NAMALWA (cell line): ENCODE data around the gene SNX25.
A peak's percentile ranks its signal among the peaks of the same experiment; 100 is the strongest.
"Not testable (repeated sequence)": the region's sequence is repeated elsewhere in the genome, so short reads cannot be mapped to it uniquely, and the experiment has no call there.

Experiments used
- DNase-seq: peaks from one replicate; pipeline ENCODE4 v3.0.0-alpha.2; 2015; ENCODE audit warnings: low spot score

SNX25 gene

DNA sequence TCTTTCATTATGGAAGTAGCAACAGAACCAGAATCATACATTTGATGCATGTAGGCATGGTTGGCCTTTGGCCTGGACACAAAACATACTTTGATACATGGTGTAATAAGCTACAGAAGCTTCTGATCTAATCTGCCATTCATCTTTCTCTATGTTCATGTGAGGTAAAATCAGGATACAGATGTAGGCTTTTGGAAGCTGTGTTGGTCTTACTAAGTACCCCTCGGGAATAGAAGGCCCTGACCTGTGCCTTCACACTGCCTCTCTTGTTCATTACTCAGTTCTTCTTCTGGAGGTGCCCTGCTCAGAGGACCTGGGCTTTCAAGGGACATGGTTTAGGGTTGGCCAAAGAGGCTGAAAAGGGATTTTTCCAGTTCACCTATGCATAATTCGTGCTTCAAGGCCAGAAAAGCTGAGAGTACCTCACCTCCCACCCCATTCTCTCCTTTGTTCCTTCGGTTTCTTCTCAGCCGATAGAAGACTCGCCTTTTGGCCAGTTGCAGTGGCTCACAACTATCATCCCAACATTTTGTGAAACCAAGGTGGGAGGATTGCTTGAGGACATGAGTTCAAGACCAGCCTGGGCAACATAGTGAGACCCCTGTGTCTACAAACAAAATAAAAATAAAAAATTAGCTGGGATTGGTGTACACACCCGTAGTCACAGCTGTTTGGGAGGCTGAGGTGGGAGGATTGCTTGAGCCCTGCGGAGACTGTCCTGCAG lies 25.9 kb downstream of the SNX25 start:
- DNase-seq: no peak

DNA sequence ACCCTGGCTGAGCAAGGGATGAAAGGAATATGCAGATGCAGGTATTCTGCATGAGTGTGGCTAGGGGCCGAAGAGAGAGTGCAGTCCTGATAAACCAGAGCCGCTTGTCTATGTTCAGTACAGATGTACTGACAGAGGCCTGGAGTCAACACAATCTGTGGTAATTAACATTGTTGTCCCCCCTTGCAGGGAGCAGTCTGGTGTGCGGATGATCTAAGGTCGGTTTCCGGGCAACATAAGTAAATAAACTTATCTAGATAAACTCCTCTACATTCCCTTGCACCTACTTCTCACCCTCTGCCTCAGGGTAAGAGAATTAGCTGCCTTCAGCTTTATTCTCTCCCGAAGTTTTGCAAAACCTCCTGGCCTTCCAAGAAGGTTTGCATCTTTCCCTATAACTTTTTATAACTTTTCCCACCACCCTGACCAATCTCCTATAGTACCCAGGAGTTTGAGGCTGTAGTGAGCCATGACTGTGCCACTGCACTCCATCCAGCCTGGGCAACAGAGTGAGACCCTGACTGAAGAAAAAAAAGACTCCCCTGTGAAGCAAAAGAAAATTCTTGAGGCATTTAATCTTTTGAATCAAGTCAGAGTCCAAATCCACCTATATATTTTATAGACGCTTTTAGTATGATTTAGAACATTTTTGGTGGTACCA lies 26.6 kb downstream of the SNX25 start:
- no peak for DNase-seq

DNA sequence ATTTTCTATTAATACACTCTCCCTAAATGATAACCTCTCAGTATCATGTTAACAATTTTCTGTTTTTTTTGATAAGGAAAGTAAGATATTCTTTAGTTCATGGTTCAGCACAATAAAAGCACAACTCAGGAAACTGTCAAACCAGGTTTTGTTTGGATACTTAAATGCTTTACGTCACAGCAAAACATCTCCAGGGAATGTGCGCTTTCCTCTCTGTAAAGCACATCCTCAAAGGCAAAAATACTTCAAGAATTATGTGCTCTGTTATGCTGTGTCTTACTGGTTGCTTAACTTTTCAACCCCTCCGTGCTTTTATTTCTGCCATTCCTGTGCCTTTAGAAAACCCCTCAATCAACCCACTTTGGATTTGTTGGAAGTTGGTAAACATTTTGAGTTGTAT lies 27.8 kb downstream of the SNX25 start:
- no peak for DNase-seq

DNA sequence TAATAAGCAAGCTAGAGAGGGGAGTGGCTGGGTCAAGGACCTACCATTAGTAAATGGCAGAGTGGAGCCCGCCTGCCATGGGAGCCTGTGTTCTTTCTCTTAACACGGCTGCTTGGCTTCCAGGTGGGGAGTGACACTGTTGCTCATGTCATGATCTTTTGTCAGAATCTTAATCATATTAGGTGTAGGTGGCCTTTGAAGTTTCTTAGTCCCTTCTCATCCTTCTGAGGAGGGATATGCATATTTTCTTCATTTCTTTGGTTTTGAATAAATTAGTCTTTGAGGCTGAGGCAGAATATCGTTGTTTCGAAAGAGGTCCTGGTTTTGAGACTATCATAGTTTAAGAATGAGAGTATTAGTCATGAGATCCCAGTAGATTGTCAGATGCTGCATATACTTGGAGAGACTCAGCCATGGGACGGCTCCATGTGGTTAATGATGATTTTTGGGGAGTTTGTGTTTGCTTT lies 28.9 kb downstream of the SNX25 start:
- DNase-seq: no peak

DNA sequence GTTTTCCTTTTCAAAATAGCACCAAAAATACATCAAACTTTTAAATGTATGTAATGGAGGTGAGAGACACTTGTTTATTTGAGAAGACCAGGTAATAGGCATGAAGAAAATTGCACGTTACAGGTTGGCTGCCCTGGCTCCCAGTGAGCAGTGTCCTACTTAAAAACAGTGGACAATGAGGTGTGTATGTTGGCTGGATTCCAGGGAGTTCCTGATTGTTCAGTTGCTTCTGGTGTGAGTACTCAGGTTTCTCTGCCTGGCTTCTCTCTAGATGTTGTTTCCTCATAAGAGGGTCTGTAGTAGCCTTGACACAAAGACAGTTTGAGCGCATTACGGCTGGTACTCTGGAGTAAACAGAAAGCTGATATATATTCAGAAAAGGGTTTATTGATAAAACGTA lies 29.4 kb downstream of the SNX25 start:
- no peak for DNase-seq

DNA sequence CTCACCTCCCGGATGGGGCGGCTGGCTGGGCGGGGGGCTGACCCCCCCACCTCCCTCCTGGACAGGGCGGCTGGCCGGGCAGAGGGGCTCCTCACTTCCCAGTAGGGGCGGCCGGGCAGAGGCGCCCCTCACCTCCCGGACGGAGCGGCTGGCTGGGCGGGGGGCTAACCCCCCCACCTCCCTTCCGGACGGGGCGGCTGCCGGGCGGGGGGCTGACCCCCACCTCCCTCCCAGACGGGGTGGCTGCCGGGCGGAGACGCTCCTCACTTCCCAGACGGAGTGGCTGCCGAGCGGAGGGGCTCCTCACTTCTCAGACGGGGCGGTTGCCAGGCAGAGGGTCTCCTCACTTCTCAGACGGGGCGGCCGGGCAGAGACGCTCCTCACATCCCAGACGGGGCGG lies 31.1 kb downstream of the SNX25 start:
- not testable (repeated sequence) for DNase-seq

DNA sequence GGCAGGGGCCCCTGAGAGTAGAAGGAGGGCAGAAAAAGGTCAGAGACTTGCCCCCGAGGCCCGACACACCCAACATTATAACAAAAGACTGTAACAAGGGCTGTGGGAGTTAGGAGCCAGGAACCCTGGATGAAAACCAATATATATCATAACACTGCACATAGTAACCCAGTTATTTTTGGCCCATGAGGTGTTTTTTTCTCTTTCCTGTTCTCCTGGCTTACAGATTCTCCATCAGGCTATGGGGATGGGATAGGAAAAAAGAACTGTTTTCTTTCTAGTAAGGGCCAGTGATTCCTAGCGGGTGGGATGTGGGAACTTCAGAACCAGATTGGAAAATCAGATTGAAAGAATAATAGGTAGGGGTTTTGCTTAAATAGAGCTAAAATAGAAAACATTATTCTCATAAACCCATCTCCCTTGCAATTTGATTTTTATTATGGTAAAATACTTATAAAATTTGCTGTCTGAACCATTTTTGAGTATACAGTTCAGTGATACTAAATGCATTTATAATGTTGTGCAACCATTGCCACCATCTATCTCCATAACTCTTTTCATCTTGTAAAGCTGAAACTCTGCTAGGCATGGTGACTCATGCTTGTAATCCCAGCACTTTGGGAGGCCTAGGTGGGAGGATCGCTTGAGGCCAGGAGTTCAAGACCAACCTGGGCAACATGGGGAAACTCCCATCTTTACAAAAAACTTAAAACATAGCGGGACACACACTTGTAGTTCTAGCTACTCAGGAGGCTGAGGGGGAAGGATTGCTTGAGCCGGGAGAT lies 33.5 kb downstream of the SNX25 start:
- DNase-seq: no peak

DNA sequence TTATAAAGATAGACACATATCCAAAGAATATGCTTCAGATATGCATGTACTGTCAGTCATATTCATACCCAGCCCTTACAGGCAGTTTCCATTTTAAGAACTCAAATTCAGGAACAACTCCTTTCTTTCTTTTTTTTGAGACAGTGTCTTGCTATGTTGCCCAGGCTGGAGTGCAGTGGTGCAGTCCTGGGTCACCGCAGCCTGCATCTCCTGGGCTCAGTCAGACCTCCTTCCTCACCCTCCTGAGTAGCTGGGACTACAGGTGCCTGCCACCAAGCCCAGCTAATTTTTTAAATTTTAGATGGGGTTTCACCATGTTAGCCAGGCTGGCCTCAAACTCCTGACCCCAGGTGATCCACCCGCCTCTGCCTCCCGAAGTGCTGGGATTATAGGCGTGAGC lies 34.5 kb downstream of the SNX25 start:
- no peak for DNase-seq

DNA sequence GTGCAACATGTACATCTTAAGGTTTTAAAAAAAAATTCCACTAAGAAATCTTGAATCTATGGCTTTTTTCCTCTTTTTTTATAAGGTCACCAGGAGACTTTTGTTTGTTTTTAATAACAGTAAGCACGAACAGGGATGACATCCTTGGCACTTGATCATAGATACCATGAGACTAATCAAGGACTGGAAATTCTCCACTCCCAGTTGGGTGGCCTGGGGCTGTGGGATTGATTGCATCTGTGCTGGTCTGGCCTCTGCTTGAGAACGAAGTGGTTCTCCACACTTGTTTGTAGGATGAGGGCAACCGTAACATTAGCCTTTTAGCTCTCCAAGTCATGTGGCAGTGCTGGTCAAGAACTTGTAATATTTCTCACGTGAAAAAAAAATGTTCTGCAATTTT lies 35.4 kb downstream of the SNX25 start:
- no peak for DNase-seq

DNA sequence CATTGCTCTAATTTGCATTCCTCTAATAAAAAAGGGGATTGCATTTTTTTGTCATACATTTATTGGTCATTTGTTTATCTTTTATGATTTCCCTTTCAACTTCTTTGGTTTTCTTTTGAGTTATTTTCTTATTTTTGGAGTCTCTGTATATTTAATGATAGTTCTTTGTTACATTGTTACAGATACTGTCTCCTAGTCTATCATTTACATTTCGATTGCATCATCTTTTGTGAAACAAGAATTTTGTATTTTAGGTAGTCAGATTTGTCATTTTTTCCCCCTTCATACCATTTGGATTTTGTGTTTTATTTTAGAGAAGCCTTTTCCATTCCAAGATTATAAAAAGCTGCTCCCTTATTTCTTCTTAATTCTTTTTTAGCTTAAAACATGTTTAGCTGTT lies 37.1 kb downstream of the SNX25 start:
- DNase-seq: no peak

DNA sequence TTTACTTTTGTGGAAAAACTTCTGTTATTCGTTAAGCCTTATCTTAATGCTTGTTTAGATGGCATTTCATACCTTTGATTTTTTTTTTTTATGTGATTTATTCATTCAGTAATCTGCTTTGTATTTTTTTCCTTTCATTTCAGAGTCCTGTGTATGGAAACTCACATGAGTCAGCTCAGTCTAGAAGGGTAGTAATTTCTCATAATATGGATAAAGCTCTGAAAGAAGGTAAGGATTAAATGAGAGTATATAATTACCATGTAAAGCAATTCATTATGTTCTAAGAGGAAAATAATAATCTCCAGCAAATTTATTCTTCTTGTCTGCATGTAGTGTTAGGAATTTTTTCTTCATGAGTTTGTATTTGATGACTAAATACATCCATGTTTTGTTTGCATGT lies 37.8 kb downstream of the SNX25 start:
- DNase-seq: no peak

DNA sequence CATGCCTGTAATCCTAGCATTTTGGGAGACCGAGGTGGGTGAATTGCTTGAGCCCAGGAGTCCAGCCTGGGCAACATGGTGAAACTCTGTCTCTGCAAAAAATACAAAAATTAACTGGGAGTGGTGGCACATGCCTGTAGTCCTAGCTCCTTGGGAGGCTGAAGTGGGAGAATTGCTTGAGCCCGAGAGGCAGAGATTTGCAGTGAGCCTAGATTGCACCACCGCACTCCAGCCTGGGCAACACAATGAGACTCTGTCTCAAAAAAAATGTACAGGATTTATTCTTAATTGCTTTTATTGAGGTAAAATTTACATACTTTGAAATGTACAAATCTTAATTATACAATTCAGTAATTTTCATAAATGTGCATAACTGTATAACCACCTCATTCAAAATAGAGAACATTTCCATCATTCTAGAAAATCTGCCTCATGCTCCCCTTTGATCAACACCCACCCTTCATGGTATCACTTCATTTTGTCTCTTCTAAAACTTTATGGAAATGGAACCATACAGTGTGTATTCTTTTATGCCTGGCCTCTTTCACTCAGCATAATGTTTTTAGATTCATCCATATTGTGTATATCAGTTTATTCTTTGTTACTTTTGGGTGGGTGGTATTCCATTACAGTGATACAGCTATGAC lies 39.1 kb downstream of the SNX25 start:
- no peak for DNase-seq

DNA sequence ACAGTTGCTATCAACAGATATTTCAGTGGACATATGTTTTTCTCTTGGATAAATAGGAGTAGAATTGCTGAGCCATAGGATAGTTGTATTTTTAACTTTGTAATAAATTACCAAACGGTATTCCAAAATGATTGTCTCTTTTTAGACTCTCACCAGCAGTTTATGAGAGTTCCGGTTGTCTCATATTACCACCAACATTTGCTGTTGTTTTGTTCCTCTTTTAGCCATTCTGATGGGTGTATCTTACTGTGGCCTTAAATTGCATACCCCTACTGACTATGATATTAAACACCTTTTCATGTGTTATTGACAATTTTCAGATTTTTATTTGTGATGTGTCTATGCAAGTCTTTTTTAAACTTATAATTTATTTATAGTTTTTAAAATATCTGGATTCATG lies 39.7 kb downstream of the SNX25 start:
- DNase-seq: no peak

DNA sequence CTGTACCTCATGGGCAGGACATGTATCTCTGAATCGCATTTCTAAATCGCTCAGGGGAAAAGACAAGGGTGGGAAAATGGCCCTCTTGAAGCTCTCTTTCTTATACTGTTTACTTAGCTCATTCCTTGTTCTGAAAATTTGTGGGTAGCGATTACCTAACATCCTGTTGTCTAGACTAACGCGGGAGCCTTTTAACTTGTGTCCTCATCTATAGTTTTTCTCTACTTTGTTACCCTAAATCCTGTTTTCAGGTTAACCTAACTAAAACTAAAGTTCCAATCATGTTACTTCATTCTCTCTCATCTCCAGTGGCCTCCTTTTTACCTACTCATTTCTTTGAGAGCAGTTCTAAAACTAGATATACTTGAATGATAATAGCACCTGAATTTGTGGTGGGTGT lies 45.0 kb downstream of the SNX25 start:
- DNase-seq: no peak

DNA sequence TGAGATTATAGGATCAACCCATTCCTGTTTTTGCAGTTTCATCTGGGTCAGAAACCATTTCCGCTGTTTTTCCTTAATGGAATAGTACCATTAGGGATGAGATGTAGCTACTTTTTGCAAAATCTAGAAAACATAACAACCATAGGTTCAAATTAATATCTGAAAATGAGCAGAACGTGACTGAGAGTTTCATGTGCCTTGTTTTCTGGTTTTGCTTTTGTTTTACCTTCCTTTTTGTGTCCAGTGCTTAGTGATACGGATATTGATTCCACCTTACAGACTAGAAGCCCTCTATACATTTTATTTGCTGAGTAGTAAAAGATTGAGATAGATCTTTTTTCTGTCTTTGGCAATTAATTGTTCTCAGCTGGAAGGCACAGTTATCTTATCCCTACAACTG lies 46.5 kb downstream of the SNX25 start:
- DNase-seq: no peak

DNA sequence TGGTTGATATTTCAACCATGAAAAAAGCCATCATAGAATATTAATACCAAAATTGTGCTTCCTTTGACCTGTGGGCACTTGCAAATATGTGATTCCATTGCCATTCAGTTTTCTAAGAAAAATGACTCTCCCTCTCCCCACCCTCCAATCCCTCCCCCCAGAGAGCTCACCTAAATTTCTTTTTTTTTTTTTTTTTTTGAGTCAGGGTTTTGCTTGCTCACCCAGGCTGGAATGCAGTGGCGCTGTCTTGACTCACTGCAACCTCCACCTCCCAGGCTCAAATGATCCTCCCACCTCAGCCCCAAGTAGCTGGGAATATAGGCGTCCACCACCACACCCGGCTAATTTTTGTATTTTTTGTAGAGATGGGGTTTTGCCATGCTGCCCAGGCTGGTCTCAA lies 47.0 kb downstream of the SNX25 start:
- DNase-seq: no peak

DNA sequence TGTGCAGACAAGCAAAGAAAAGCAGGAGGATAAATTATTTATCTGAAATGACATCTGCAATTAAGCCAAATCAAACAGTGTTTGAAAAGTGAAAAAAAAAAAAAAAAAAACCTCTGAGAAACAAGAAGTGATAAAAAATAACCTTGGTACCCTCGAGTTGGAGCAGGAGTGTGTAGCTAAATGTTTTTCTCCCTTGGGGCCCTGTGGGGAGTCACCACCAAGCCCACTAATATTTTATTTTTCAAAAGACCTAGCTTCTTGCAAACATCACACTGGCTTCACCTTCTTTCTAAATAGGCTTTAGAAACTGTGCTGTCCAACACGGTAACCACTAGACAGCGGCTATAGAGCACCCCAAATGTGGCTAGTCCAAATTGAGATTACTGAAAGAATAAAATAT lies 47.7 kb downstream of the SNX25 start:
- no peak for DNase-seq

DNA sequence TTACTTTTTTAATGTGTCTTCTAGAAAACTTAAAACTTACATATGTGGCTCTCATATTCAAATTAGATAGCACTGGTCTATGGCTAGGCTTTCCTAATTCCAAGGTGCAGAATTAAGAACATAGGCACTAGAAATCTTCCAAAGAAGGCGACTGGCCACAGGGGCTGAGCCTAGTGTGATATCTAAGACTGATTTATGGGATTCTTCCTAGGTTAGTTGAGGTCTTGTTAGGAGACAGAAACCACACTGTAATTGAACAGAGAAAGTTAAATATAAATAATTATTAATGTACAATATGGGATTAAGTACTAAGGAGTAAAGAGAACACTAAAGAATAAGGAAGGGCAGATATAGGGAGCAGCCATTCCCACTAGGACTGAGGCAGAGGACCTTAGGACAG lies 48.3 kb downstream of the SNX25 start:
- no peak for DNase-seq

DNA sequence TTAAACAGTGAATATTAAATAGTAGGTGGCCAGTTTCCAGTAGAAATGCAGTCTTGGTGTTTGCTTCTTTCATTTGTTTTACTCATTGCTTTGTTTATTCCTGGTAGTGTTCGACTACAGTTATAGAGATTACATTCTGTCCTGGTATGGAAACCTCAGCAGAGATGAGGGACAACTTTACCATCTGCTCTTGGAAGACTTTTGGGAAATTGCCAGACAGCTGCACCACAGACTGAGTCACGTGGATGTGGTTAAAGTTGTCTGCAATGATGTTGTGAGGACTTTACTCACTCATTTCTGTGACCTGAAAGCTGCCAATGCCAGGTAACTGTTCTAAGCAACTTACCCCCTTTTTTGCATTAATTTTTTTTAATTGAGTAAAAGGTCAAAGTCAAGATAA lies 49.3 kb downstream of the SNX25 start:
- DNase-seq: peak; percentile 32

DNA sequence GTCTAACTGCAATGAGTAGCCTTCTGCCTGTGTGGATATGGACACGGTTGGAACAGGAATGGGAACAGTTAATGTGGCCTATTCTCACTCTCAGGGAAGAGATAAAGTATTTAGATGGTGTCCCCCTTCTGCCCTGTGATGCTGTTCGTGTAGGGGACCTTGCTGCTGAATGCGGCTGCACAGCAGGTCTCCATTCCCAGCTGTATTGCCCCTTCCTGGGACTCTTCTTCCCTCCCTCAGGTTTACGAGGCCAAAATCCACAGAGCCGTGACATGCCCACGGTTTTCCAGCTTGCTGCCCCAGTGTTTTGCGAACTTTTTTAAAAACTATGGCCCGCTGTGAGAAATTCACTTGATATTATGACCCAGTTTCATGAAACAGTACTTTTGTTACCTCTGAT lies 50.3 kb downstream of the SNX25 start:
- DNase-seq: no peak

DNA sequence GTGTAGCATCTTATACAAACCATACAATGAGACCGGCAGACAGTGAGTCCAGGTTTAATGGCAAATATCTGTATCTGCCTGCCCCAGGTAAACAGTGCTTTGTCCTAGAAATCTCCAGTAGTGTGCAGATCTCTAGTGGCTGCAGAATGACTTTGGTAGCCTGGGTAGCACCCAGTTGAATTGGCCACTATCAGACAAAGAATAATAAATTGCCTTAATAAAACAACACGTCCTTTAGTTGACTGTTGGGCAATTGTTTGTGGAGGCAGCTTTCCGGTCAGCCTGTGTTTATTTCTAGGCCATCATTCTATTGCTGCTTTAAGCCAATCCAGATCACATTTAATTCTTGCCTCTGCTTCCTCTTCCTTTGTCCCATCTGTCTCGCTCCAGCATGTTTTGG lies 52.5 kb downstream of the SNX25 start:
- no peak for DNase-seq

DNA sequence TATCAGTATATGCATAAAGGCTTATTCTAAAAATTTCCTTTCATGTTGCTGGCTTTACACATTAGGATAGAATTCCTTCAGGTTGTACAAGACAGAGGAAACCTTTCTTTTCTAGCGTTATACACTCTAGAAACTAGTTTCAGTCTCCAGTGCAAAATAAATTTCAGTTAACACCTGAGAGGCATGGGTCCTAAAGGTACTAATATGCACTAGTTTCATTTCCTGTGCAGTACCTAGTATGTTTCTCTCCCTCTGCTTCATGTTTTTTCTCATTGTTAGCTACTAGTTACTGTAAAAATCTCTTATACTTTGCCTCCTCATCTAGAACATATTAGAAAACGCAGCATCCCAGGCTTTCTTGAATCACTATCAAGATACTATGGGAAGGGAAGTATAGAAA lies 54.0 kb downstream of the SNX25 start:
- DNase-seq: no peak

DNA sequence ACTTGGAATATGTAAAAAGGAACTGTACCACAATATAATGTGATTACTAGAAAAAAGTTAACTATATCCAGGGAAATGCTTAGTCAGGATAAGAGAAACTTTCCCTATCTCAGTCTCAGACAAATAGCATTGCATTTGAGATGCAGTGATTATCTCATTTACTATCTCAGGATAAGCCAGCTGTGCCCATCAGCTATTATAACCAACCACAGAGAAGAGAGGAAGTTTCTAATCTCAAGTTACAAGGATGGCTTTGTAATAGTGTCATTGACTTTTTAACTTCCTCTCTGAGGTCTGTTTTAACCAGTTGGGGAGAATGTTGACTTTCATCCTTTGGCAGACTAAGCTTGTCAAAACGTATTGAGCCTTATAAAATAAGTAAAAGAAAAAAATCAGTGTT lies 56.5 kb downstream of the SNX25 start:
- peak; percentile 37 for DNase-seq
